Measurements from ENCODE around the gene RMDN3.

DNA sequence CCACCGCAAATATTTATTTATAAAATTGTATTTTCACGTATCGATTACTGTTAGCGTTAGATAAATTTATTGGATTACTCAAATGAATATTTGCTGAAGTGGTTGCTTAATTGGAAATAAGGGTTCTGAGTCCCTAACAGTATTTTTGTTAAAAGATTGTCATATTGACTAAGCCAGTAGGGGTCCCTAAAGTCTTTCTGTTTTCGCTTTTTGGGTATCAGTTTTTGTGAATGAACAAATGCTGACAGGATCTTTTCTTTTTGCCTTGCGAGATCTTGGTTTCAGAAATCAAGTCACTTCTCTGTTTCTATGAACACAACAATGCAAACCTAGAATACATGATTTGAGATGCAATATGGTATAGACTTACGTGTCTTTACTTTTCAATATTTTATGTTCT is 53.0 kb downstream of the RMDN3 start:
- TF ChIP-seq YY1 (IDR thresholded peaks at IDR 0.05; ENCODE audit: insufficient read depth, insufficient replicate concordance, low read depth, low read length): no peak
- TF ChIP-seq, protein P1, sequence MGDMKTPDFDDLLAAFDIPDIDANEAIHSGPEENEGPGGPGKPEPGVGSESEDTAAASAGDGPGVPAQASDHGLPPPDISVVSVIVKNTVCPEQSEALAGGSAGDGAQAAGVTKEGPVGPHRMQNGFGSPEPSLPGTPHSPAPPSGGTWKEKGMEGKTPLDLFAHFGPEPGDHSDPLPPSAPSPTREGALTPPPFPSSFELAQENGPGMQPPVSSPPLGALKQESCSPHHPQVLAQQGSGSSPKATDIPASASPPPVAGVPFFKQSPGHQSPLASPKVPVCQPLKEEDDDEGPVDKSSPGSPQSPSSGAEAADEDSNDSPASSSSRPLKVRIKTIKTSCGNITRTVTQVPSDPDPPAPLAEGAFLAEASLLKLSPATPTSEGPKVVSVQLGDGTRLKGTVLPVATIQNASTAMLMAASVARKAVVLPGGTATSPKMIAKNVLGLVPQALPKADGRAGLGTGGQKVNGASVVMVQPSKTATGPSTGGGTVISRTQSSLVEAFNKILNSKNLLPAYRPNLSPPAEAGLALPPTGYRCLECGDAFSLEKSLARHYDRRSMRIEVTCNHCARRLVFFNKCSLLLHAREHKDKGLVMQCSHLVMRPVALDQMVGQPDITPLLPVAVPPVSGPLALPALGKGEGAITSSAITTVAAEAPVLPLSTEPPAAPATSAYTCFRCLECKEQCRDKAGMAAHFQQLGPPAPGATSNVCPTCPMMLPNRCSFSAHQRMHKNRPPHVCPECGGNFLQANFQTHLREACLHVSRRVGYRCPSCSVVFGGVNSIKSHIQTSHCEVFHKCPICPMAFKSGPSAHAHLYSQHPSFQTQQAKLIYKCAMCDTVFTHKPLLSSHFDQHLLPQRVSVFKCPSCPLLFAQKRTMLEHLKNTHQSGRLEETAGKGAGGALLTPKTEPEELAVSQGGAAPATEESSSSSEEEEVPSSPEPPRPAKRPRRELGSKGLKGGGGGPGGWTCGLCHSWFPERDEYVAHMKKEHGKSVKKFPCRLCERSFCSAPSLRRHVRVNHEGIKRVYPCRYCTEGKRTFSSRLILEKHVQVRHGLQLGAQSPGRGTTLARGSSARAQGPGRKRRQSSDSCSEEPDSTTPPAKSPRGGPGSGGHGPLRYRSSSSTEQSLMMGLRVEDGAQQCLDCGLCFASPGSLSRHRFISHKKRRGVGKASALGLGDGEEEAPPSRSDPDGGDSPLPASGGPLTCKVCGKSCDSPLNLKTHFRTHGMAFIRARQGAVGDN (CRISPR knock-in tag; IDR thresholded peaks at IDR 0.05): no peak
- no peak for TF ChIP-seq ZBTB7A (CRISPR knock-in tag; IDR thresholded peaks at IDR 0.05)
- TF ChIP-seq, protein P2, sequence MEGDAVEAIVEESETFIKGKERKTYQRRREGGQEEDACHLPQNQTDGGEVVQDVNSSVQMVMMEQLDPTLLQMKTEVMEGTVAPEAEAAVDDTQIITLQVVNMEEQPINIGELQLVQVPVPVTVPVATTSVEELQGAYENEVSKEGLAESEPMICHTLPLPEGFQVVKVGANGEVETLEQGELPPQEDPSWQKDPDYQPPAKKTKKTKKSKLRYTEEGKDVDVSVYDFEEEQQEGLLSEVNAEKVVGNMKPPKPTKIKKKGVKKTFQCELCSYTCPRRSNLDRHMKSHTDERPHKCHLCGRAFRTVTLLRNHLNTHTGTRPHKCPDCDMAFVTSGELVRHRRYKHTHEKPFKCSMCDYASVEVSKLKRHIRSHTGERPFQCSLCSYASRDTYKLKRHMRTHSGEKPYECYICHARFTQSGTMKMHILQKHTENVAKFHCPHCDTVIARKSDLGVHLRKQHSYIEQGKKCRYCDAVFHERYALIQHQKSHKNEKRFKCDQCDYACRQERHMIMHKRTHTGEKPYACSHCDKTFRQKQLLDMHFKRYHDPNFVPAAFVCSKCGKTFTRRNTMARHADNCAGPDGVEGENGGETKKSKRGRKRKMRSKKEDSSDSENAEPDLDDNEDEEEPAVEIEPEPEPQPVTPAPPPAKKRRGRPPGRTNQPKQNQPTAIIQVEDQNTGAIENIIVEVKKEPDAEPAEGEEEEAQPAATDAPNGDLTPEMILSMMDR (CRISPR knock-in tag; IDR thresholded peaks at IDR 0.05): no peak
- TF ChIP-seq SP140L (CRISPR knock-in tag; IDR thresholded peaks at IDR 0.05; ENCODE audit: borderline replicate concordance): no peak
- no peak for TF ChIP-seq POLR2AphosphoS2 (IDR thresholded peaks at IDR 0.05; ENCODE audit: low read depth, low read length)
- TF ChIP-seq, protein P3, sequence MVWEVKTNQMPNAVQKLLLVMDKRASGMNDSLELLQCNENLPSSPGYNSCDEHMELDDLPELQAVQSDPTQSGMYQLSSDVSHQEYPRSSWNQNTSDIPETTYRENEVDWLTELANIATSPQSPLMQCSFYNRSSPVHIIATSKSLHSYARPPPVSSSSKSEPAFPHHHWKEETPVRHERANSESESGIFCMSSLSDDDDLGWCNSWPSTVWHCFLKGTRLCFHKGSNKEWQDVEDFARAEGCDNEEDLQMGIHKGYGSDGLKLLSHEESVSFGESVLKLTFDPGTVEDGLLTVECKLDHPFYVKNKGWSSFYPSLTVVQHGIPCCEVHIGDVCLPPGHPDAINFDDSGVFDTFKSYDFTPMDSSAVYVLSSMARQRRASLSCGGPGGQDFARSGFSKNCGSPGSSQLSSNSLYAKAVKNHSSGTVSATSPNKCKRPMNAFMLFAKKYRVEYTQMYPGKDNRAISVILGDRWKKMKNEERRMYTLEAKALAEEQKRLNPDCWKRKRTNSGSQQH (CRISPR knock-in tag; IDR thresholded peaks at IDR 0.05; ENCODE audit: low read depth): no peak
- TF ChIP-seq RFXAP (CRISPR knock-in tag; IDR thresholded peaks at IDR 0.05; ENCODE audit: borderline replicate concordance): no peak
- TF ChIP-seq, protein P4, sequence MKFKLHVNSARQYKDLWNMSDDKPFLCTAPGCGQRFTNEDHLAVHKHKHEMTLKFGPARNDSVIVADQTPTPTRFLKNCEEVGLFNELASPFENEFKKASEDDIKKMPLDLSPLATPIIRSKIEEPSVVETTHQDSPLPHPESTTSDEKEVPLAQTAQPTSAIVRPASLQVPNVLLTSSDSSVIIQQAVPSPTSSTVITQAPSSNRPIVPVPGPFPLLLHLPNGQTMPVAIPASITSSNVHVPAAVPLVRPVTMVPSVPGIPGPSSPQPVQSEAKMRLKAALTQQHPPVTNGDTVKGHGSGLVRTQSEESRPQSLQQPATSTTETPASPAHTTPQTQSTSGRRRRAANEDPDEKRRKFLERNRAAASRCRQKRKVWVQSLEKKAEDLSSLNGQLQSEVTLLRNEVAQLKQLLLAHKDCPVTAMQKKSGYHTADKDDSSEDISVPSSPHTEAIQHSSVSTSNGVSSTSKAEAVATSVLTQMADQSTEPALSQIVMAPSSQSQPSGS (CRISPR knock-in tag; IDR thresholded peaks at IDR 0.05): no peak
- no peak for TF ChIP-seq SMC3 (IDR thresholded peaks at IDR 0.05; ENCODE audit: low read length)
- TF ChIP-seq NR2F1 (CRISPR knock-in tag; IDR thresholded peaks at IDR 0.05): no peak
- no peak for TF ChIP-seq ZNF101 (CRISPR knock-in tag; IDR thresholded peaks at IDR 0.05; ENCODE audit: borderline replicate concordance, low read depth)
- TF ChIP-seq, protein P5, sequence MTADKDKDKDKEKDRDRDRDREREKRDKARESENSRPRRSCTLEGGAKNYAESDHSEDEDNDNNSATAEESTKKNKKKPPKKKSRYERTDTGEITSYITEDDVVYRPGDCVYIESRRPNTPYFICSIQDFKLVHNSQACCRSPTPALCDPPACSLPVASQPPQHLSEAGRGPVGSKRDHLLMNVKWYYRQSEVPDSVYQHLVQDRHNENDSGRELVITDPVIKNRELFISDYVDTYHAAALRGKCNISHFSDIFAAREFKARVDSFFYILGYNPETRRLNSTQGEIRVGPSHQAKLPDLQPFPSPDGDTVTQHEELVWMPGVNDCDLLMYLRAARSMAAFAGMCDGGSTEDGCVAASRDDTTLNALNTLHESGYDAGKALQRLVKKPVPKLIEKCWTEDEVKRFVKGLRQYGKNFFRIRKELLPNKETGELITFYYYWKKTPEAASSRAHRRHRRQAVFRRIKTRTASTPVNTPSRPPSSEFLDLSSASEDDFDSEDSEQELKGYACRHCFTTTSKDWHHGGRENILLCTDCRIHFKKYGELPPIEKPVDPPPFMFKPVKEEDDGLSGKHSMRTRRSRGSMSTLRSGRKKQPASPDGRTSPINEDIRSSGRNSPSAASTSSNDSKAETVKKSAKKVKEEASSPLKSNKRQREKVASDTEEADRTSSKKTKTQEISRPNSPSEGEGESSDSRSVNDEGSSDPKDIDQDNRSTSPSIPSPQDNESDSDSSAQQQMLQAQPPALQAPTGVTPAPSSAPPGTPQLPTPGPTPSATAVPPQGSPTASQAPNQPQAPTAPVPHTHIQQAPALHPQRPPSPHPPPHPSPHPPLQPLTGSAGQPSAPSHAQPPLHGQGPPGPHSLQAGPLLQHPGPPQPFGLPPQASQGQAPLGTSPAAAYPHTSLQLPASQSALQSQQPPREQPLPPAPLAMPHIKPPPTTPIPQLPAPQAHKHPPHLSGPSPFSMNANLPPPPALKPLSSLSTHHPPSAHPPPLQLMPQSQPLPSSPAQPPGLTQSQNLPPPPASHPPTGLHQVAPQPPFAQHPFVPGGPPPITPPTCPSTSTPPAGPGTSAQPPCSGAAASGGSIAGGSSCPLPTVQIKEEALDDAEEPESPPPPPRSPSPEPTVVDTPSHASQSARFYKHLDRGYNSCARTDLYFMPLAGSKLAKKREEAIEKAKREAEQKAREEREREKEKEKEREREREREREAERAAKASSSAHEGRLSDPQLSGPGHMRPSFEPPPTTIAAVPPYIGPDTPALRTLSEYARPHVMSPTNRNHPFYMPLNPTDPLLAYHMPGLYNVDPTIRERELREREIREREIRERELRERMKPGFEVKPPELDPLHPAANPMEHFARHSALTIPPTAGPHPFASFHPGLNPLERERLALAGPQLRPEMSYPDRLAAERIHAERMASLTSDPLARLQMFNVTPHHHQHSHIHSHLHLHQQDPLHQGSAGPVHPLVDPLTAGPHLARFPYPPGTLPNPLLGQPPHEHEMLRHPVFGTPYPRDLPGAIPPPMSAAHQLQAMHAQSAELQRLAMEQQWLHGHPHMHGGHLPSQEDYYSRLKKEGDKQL (CRISPR knock-in tag; IDR thresholded peaks at IDR 0.05; ENCODE audit: low read depth): no peak

All from HepG2 (cell line).